ENCODE results near the gene CYFIP1. TPM values are rescaled to one million over a fixed set of nuclear protein-coding genes. Genes with fewer than 3 reads are reported as not detected.

Gene CYFIP1
- total RNA-seq, 2 experiments from 2014 or later, result 8.8 to 9.3 TPM

GRCh38 chr15:22856659-22857058 is 123.5 kb downstream of the CYFIP1 start:
- Mint-ChIP-seq H3K27me3 (ENCODE audit: low read depth) (no peaks in the 10 kb centered on the region), H3K4me1 (ENCODE audit: low read depth) (no peaks in the 10 kb centered on the region), H3K9me3 (ENCODE audit: insufficient read depth) (no peaks in the 10 kb centered on the region), H3K36me3 (ENCODE audit: low read depth) (peaks cover 53% of the 10 kb centered on the region), H3K27ac (no peak overlapping the region), H3K4me3 (no peak overlapping the region)
- ChIA-PET POLR2A (interaction anchor here (1.2 kb wide), 1 partner anchor 16 kb away, joined by 3 read pairs; no protein-coding TSS in a partner anchor), CTCF (no interaction called here)
- ATAC-seq (no peak), DNase-seq (no peak)

- no peak overlapping the region for H3K27ac Mint-ChIP-seq
- no peaks in the 10 kb centered on the region for H3K27me3 Mint-ChIP-seq (ENCODE audit: low read depth)
- H3K9me3 Mint-ChIP-seq (ENCODE audit: insufficient read depth), result no peaks in the 10 kb centered on the region
- CTCF ChIA-PET, result no interaction called here
- H3K4me3 Mint-ChIP-seq, result no peak overlapping the region
- POLR2A ChIA-PET, result interaction anchor here (1.2 kb wide), 1 partner anchor 16 kb away, joined by 3 read pairs; no protein-coding TSS in a partner anchor
- ATAC-seq (no peak), DNase-seq (no peak)
- H3K36me3 Mint-ChIP-seq (ENCODE audit: low read depth), result peaks cover 50% of the 10 kb centered on the region
- peaks cover 1% of the 10 kb centered on the region for H3K4me1 Mint-ChIP-seq (ENCODE audit: low read depth)
Observed at GRCh38 chr15:22855791-22856190, 124.4 kb downstream of the CYFIP1 start.

GRCh38 chr15:22851513-22851912 is 128.7 kb downstream of the CYFIP1 start:
- ChIA-PET POLR2A (no interaction called here), CTCF (no interaction called here)
- Mint-ChIP-seq H3K4me3 (no peak overlapping the region), H3K36me3 (ENCODE audit: low read depth) (peaks cover 47% of the 10 kb centered on the region), H3K27me3 (ENCODE audit: low read depth) (no peaks in the 10 kb centered on the region), H3K27ac (no peak overlapping the region), H3K4me1 (ENCODE audit: low read depth) (peaks cover 16% of the 10 kb centered on the region), H3K9me3 (ENCODE audit: insufficient read depth) (no peaks in the 10 kb centered on the region)
- DNase-seq (no peak), ATAC-seq (no peak)

GRCh38 chr15:22850055-22850454 is 130.1 kb downstream of the CYFIP1 start:
- no peak for ATAC-seq
- peaks cover 49% of the 10 kb centered on the region for H3K36me3 Mint-ChIP-seq (ENCODE audit: low read depth)
- H3K4me3 Mint-ChIP-seq, result no peak overlapping the region
- no peaks in the 10 kb centered on the region for H3K27me3 Mint-ChIP-seq (ENCODE audit: low read depth)
- POLR2A ChIA-PET, result no interaction called here
- no peak overlapping the region for H3K27ac Mint-ChIP-seq
- CTCF ChIA-PET, result no interaction called here
- H3K9me3 Mint-ChIP-seq (ENCODE audit: insufficient read depth), result no peaks in the 10 kb centered on the region
- H3K4me1 Mint-ChIP-seq (ENCODE audit: low read depth), result peaks cover 16% of the 10 kb centered on the region
- no peak for DNase-seq

- H3K27ac Mint-ChIP-seq, result no peak overlapping the region
Observed at GRCh38 chr15:22846073-22846472, 134.1 kb downstream of the CYFIP1 start.

GRCh38 chr15:22845289-22845900 is 134.8 kb downstream of the CYFIP1 start:
- peak overlapping the region; percentile 54 for H3K27ac Mint-ChIP-seq
- no peak overlapping the region for H3K4me3 Mint-ChIP-seq
- DNase-seq, result no peak
- ATAC-seq, result no peak
- H3K4me1 Mint-ChIP-seq (ENCODE audit: low read depth), result peaks cover 31% of the 10 kb centered on the region
- ChIA-PET POLR2A (no interaction called here), CTCF (no interaction called here)
- peaks cover 41% of the 10 kb centered on the region for H3K36me3 Mint-ChIP-seq (ENCODE audit: low read depth)
- no peaks in the 10 kb centered on the region for H3K27me3 Mint-ChIP-seq (ENCODE audit: low read depth)
- H3K9me3 Mint-ChIP-seq (ENCODE audit: insufficient read depth), result no peaks in the 10 kb centered on the region

More at GRCh38 chr15:22846073-22846472, 134.1 kb downstream of the CYFIP1 start:
- H3K36me3 Mint-ChIP-seq (ENCODE audit: low read depth), result peaks cover 44% of the 10 kb centered on the region
- DNase-seq (no peak), ATAC-seq (no peak)
- no peaks in the 10 kb centered on the region for H3K27me3 Mint-ChIP-seq (ENCODE audit: low read depth)
- CTCF ChIA-PET, result no interaction called here
- H3K9me3 Mint-ChIP-seq (ENCODE audit: insufficient read depth), result no peaks in the 10 kb centered on the region
- H3K4me3 Mint-ChIP-seq, result no peak overlapping the region
- POLR2A ChIA-PET, result no interaction called here
- peaks cover 28% of the 10 kb centered on the region for H3K4me1 Mint-ChIP-seq (ENCODE audit: low read depth)

GRCh38 chr15:22844421-22845288 is 135.5 kb downstream of the CYFIP1 start:
- H3K9me3 Mint-ChIP-seq (ENCODE audit: insufficient read depth), result no peaks in the 10 kb centered on the region
- ATAC-seq, result no peak
- H3K4me3 Mint-ChIP-seq, result no peak overlapping the region
- ChIA-PET POLR2A (no interaction called here), CTCF (no interaction called here)
- no peak for DNase-seq
- H3K36me3 Mint-ChIP-seq (ENCODE audit: low read depth), result peaks cover 39% of the 10 kb centered on the region
- no peak overlapping the region for H3K27ac Mint-ChIP-seq
- peaks cover 29% of the 10 kb centered on the region for H3K4me1 Mint-ChIP-seq (ENCODE audit: low read depth)
- no peaks in the 10 kb centered on the region for H3K27me3 Mint-ChIP-seq (ENCODE audit: low read depth)

GRCh38 chr15:22839046-22839695 is 141.0 kb downstream of the CYFIP1 start:
- Mint-ChIP-seq H3K27ac (peak overlapping the region; percentile 92), H3K4me3 (peak overlapping the region; percentile 91), H3K36me3 (ENCODE audit: low read depth) (peaks cover 17% of the 10 kb centered on the region), H3K27me3 (ENCODE audit: low read depth) (no peaks in the 10 kb centered on the region), H3K4me1 (ENCODE audit: low read depth) (peaks cover 24% of the 10 kb centered on the region), H3K9me3 (ENCODE audit: insufficient read depth) (no peaks in the 10 kb centered on the region)
- CTCF ChIA-PET, result interaction anchor here (1.8 kb wide), 1 partner anchor 197 kb away, joined by 5 read pairs; no protein-coding TSS in a partner anchor
- DNase-seq, result no peak
- POLR2A ChIA-PET, result interaction anchor here (1.7 kb wide), 1 partner anchor 17 kb away, joined by 3 read pairs; no protein-coding TSS in a partner anchor
- no peak for ATAC-seq

- Mint-ChIP-seq H3K36me3 (ENCODE audit: low read depth) (peaks cover 17% of the 10 kb centered on the region), H3K4me1 (ENCODE audit: low read depth) (peaks cover 24% of the 10 kb centered on the region), H3K27me3 (ENCODE audit: low read depth) (no peaks in the 10 kb centered on the region), H3K4me3 (peak within 1 kb of the TSS; percentile 91), H3K9me3 (ENCODE audit: insufficient read depth) (no peaks in the 10 kb centered on the region), H3K27ac (peak within 1 kb of the TSS; percentile 92)
- ChIA-PET POLR2A (interaction anchor here (0.6 to 1.7 kb wide), 4 partner anchors 42 to 201 kb away, joined by 3 to 5 read pairs (median 4); partner anchors contain the start of gene TUBGCP5), CTCF (interaction anchor here (1.2 kb wide), 1 partner anchor 55 kb away, joined by 3 read pairs; no protein-coding TSS in a partner anchor)
- DNase-seq (peak; percentile 98), ATAC-seq (peak; percentile 97)
Observed at GRCh38 chr15:22838292-22839042, 141.7 kb downstream of the CYFIP1 start, which contains the start of gene NIPA2. NIPA2 (plus strand) TSS chr15:22838666; CDS start chr15:22851732, 13,066 bp downstream.

GRCh38 chr15:22831473-22831872 is 148.7 kb downstream of the CYFIP1 start:
- Mint-ChIP-seq H3K36me3 (ENCODE audit: low read depth) (peaks cover 5% of the 10 kb centered on the region), H3K9me3 (ENCODE audit: insufficient read depth) (no peaks in the 10 kb centered on the region), H3K4me3 (no peak overlapping the region), H3K4me1 (ENCODE audit: low read depth) (no peaks in the 10 kb centered on the region), H3K27me3 (ENCODE audit: low read depth) (no peaks in the 10 kb centered on the region), H3K27ac (no peak overlapping the region)
- ChIA-PET CTCF (no interaction called here), POLR2A (no interaction called here)
- DNase-seq, result no peak
- ATAC-seq, result no peak

GRCh38 chr15:22827125-22827524 is 153.0 kb downstream of the CYFIP1 start:
- Mint-ChIP-seq H3K27me3 (ENCODE audit: low read depth) (no peaks in the 10 kb centered on the region), H3K36me3 (ENCODE audit: low read depth) (peaks cover 28% of the 10 kb centered on the region), H3K27ac (no peak overlapping the region), H3K4me1 (ENCODE audit: low read depth) (no peaks in the 10 kb centered on the region), H3K9me3 (ENCODE audit: insufficient read depth) (no peaks in the 10 kb centered on the region), H3K4me3 (no peak overlapping the region)
- CTCF ChIA-PET, result no interaction called here
- POLR2A ChIA-PET, result no interaction called here
- ATAC-seq (no peak), DNase-seq (no peak)
